ENCODE results near the gene KLC3.

The KLC3 gene

GRCh38 chr19:45339629-45340028 is 921 bp upstream of the KLC3 start:
- TF ChIP-seq CTCF (IDR thresholded peaks at IDR 0.05; ENCODE audit: low read length), result no peak
- Histone ChIP-seq H4K20me1 (ENCODE audit: insufficient read depth, low read length) (no peaks in the 10 kb centered on the region), H3K9me3 (ENCODE audit: low read length) (no peaks in the 10 kb centered on the region), H3K27ac (ENCODE audit: low read depth, low read length, poor library complexity, severe bottlenecking) (no peak overlapping the region), H3F3A (ENCODE audit: insufficient read depth, low read length) (no peaks in the 10 kb centered on the region), H3K9ac (ENCODE audit: low read length) (no peak overlapping the region), H3K36me3 (ENCODE audit: insufficient read depth, low read length) (no peaks in the 10 kb centered on the region), H3K4me3 (ENCODE audit: low read depth, low read length, poor library complexity, severe bottlenecking) (no peak overlapping the region), H3K79me2 (ENCODE audit: insufficient read depth, low read length) (no peaks in the 10 kb centered on the region), H2AFZ (ENCODE audit: low read length) (no peak overlapping the region), H3K4me1 (ENCODE audit: insufficient read depth, low read length, severe bottlenecking) (peaks cover 23% of the 10 kb centered on the region), H3K9me2 (ENCODE audit: low read depth, low read length) (no peaks in the 10 kb centered on the region), H3K4me2 (ENCODE audit: low read length) (no peak overlapping the region), H3K27me3 (ENCODE audit: insufficient read depth, low read length) (0 out of 2 replicates have a peak, but pooled peaks cover 4% of the 10 kb centered on the region)

- no peaks in the 10 kb centered on the region for H3K79me2 ChIP-seq (ENCODE audit: insufficient read depth, low read length)
- H3K27me3 ChIP-seq (ENCODE audit: insufficient read depth, low read length), result peaks cover 11% of the 10 kb centered on the region; the same call in 1 of the 2 replicates
- H3K36me3 ChIP-seq (ENCODE audit: insufficient read depth, low read length), result no peaks in the 10 kb centered on the region
- H3K4me3 ChIP-seq (ENCODE audit: low read depth, low read length, poor library complexity, severe bottlenecking), result peak overlapping the region; percentile 59
- H4K20me1 ChIP-seq (ENCODE audit: insufficient read depth, low read length), result no peaks in the 10 kb centered on the region
- no peaks in the 10 kb centered on the region for H3K9me2 ChIP-seq (ENCODE audit: low read depth, low read length)
- no peaks in the 10 kb centered on the region for H3F3A ChIP-seq (ENCODE audit: insufficient read depth, low read length)
- H3K4me1 ChIP-seq (ENCODE audit: insufficient read depth, low read length, severe bottlenecking), result peaks cover 20% of the 10 kb centered on the region
- no peak for TF ChIP-seq CTCF (IDR thresholded peaks at IDR 0.05; ENCODE audit: low read length)
- no peak for TF ChIP-seq EZH2 (IDR thresholded peaks at IDR 0.05; ENCODE audit: borderline replicate concordance, low read length)
- H3K9ac ChIP-seq (ENCODE audit: low read length), result peak overlapping the region; percentile 32; the same call in 1 of the 2 replicates
- H3K9me3 ChIP-seq (ENCODE audit: low read length), result no peaks in the 10 kb centered on the region
- peak overlapping the region; percentile 77 for H3K4me2 ChIP-seq (ENCODE audit: low read length)
- no peak overlapping the region for H3K27ac ChIP-seq (ENCODE audit: low read depth, low read length, poor library complexity, severe bottlenecking)
- H2AFZ ChIP-seq (ENCODE audit: low read length), result no peak overlapping the region
Observed at GRCh38 chr19:45340899-45341453, 426 bp downstream of the KLC3 start.

- Histone ChIP-seq H3K9me2 (ENCODE audit: low read depth, low read length) (no peaks in the 10 kb centered on the region), H3K4me2 (ENCODE audit: low read length) (no peak overlapping the region), H3K9me3 (ENCODE audit: low read length) (no peaks in the 10 kb centered on the region), H3F3A (ENCODE audit: insufficient read depth, low read length) (no peaks in the 10 kb centered on the region), H3K36me3 (ENCODE audit: insufficient read depth, low read length) (no peaks in the 10 kb centered on the region), H4K20me1 (ENCODE audit: insufficient read depth, low read length) (no peaks in the 10 kb centered on the region), H3K4me3 (ENCODE audit: low read depth, low read length, poor library complexity, severe bottlenecking) (no peak overlapping the region), H3K27ac (ENCODE audit: low read depth, low read length, poor library complexity, severe bottlenecking) (no peak overlapping the region), H3K79me2 (ENCODE audit: insufficient read depth, low read length) (no peaks in the 10 kb centered on the region), H2AFZ (ENCODE audit: low read length) (no peak overlapping the region), H3K9ac (ENCODE audit: low read length) (no peak overlapping the region), H3K27me3 (ENCODE audit: insufficient read depth, low read length) (peaks cover 17% of the 10 kb centered on the region; the same call in 1 of the 2 replicates), H3K4me1 (ENCODE audit: insufficient read depth, low read length, severe bottlenecking) (peaks cover 17% of the 10 kb centered on the region)
- TF ChIP-seq EZH2 (IDR thresholded peaks at IDR 0.05; ENCODE audit: borderline replicate concordance, low read length), result no peak
- no peak for TF ChIP-seq CTCF (IDR thresholded peaks at IDR 0.05; ENCODE audit: low read length)
Observed at GRCh38 chr19:45342911-45343310, 2.4 kb downstream of the KLC3 start.

Measured in OCI-LY1 (cell line).